ENCODE measurements around the gene CFAP74.

CFAP74 gene

GRCh38 chr1:2029561-2029960 lies 26.0 kb upstream of the CFAP74 start:
- no peak for TF ChIP-seq CTCF (IDR thresholded peaks at IDR 0.05; ENCODE audit: low read depth, low read length)
- no peak for DNase-seq (ENCODE audit: extremely low read depth, low read depth)

- DNase-seq (ENCODE audit: extremely low read depth, low read depth), result no peak
- TF ChIP-seq CTCF (IDR thresholded peaks at IDR 0.05; ENCODE audit: low read depth, low read length), result no peak
Observed at GRCh38 chr1:2028870-2029560, 25.4 kb upstream of the CFAP74 start.

- no peak for DNase-seq (ENCODE audit: extremely low read depth, low read depth)
- no peak for TF ChIP-seq CTCF (IDR thresholded peaks at IDR 0.05; ENCODE audit: low read depth, low read length)
Observed at GRCh38 chr1:2027961-2028583, 24.5 kb upstream of the CFAP74 start.

GRCh38 chr1:2025491-2025981 lies 21.9 kb upstream of the CFAP74 start:
- TF ChIP-seq CTCF (IDR thresholded peaks at IDR 0.05; ENCODE audit: low read depth, low read length), result no peak
- no peak for DNase-seq (ENCODE audit: extremely low read depth, low read depth)

- DNase-seq (ENCODE audit: extremely low read depth, low read depth), result no peak
- no peak for TF ChIP-seq CTCF (IDR thresholded peaks at IDR 0.05; ENCODE audit: low read depth, low read length)
Observed at GRCh38 chr1:2024887-2025286, 21.3 kb upstream of the CFAP74 start.

GRCh38 chr1:2024451-2024850 lies 20.9 kb upstream of the CFAP74 start:
- no peak for TF ChIP-seq CTCF (IDR thresholded peaks at IDR 0.05; ENCODE audit: low read depth, low read length)

GRCh38 chr1:2023187-2023586 lies 19.6 kb upstream of the CFAP74 start:
- no peak for TF ChIP-seq CTCF (IDR thresholded peaks at IDR 0.05; ENCODE audit: low read depth, low read length)
- DNase-seq (ENCODE audit: extremely low read depth, low read depth), result no peak

More at GRCh38 chr1:2024451-2024850, 20.9 kb upstream of the CFAP74 start:
- DNase-seq (ENCODE audit: extremely low read depth, low read depth), result no peak

All from AG09319 (cell line).